Immature natural killer cell (primary cell): Measurements from ENCODE around the gene LRRC17. TPM values are rescaled to one million over a fixed set of nuclear protein-coding genes. Genes with fewer than 3 reads are reported as not detected.

ENCODE experiments used
- DNase-seq, 3 donors: peaks; one replicate each; pipeline ENCODE4 v3.0.0; 2022; ENCODE audit warnings: mixed read lengths in 1 of 3
- H3K27ac Mint-ChIP-seq, 6 donors: one replicate each; pipeline ENCODE4 v1.8.0; 2020; ENCODE audit warnings: mixed read lengths in 6 of 6, mild to moderate bottlenecking in 5 of 6, inconsistent platforms in 4 of 6, moderate library complexity in 3 of 6
- H3K27me3 Mint-ChIP-seq, 3 donors: one replicate each; pipeline ENCODE4 v1.8.0; 2020 to 2021; ENCODE audit warnings: low read depth in 3 of 3, mild to moderate bottlenecking in 3 of 3, mixed read lengths in 3 of 3, moderate library complexity in 3 of 3, inconsistent platforms in 1 of 3
- H3K36me3 Mint-ChIP-seq, 3 donors: one replicate each; pipeline ENCODE4 v1.8.0; 2020; ENCODE audit warnings: mixed read lengths in 3 of 3, inconsistent platforms in 2 of 3, mild to moderate bottlenecking in 2 of 3
- H3K4me1 Mint-ChIP-seq, 2 donors: one replicate each; pipeline ENCODE4 v1.8.0; 2020; ENCODE audit warnings: inconsistent platforms in 2 of 2, mild to moderate bottlenecking in 2 of 2, mixed read lengths in 2 of 2, moderate library complexity in 1 of 2
- H3K4me3 Mint-ChIP-seq, 5 donors: one replicate each; pipeline ENCODE4 v1.8.0; 2020; ENCODE audit warnings: mild to moderate bottlenecking in 5 of 5, mixed read lengths in 5 of 5, inconsistent platforms in 3 of 5, moderate library complexity in 3 of 5
- H3K9me3 Mint-ChIP-seq, 6 donors: one replicate each; pipeline ENCODE4 v1.8.0; 2020; ENCODE audit warnings: mild to moderate bottlenecking in 6 of 6, mixed read lengths in 6 of 6, inconsistent platforms in 4 of 6, moderate library complexity in 3 of 6
- polyA plus RNA-seq, 3 donors: library from polyadenylated mRNA; unstranded; fragments of 300-500 nt; fragmentation: Illumina TruSeq; gene quantifications; one replicate each; pipeline ENCODE4 v1.2.3, GENCODE V29; 2021

Gene LRRC17
- polyA plus RNA-seq, 3 donors from 2014 or later: not detected

DNA sequence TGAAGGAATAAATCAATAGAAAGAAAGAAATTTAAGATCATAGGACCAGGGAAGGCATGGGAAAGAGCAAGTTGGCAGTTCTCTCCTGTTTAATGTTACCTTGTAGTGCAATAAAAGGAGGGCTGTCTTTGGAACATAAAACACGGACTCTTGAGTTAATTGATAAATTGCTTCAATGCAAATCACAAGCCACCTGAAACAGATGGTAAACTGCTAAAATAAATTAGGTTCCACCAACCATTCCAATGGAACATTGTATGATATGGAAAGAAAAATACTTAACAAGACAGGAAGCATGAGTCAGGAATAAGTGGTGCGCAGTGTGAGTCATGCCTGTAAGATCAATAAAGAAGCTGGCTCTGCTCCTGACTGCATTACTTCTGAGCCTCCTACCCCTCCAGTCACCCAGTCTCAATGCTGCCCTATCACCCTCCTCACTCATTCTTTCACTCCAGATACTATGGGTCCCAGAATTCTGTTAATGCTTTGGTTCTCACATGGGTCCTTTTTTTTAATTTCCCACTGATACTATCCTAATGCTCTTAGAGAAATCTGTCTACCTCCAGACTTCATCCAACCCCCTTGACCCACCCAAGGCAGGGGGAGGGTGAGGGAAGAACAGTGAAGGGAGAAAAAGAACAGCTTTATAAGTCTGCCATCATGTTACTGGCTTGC lies 78.9 kb downstream of the LRRC17 start:
- no peaks in the 10 kb centered on the region for H3K4me1 Mint-ChIP-seq
- no peak overlapping the region for H3K27ac Mint-ChIP-seq
- no peak for DNase-seq
- no peak overlapping the region for H3K4me3 Mint-ChIP-seq
- peaks cover 0 to 5% (median 0%) of the 10 kb centered on the region in 6 donors for H3K9me3 Mint-ChIP-seq
- H3K27me3 Mint-ChIP-seq: peaks cover 0 to 5% (median 0%) of the 10 kb centered on the region in 3 donors
- no peaks in the 10 kb centered on the region for H3K36me3 Mint-ChIP-seq

DNA sequence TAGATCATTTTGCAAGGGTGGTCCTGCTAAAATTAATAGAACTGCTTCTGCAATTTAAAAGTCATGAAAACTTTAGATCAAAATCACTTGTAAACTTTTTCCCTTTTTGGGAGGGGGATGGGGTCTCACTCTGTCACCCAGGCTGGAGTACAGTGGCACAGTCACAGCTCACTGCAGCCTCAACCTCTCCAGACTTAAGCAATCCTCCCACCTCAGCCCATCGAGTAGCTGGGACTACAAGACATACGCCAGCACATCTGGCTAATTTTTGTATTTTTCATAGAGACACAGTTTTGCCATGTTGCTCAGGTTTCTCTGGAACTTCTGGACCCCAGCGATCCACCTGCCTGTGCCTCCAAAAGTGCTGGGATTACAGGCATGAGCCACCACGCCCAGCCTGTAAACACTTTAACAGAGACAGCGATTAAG lies 79.7 kb downstream of the LRRC17 start:
- Mint-ChIP-seq H3K9me3 (peaks cover 0 to 5% (median 0%) of the 10 kb centered on the region in 6 donors), H3K27ac (no peak overlapping the region), H3K4me1 (no peaks in the 10 kb centered on the region), H3K27me3 (peaks cover 0 to 5% (median 0%) of the 10 kb centered on the region in 3 donors), H3K4me3 (no peak overlapping the region), H3K36me3 (no peaks in the 10 kb centered on the region)
- DNase-seq: no peak

DNA sequence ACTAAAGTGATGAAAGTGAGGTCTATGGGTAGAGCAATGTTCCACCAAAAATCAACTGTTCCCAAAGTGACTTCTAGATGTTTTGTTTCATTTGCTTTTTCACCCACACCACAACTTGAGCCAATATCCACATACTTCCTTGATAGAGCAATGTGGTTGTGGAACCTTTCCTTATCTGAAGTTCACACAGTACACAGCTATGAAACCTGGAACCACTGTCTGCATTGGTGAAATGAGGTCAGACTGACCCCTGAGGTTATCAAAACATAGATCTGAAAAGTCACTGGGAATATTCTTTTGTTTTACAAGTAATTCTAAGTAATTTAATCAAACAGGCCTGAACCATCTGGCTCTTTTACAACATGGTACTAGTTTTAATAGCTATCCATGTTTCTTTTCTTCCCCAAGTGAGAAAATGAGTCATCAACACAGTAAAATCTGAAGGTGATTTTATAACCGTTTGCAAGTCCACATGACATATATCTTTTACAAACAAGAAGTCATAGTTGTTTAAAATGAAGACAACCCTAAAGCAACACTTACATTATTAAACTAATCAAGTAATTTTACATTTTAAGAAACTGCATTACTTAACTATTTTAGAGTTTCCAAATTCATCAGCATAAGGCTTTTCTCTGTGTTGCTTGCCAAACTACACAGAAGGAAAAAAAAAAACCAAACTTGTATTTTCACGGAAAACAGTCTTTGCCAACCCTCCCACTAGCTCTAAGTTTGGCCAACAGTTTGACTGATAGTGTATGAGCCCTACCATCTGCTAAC lies 80.3 kb downstream of the LRRC17 start:
- Mint-ChIP-seq H3K27ac (no peak overlapping the region), H3K36me3 (no peaks in the 10 kb centered on the region), H3K27me3 (peaks cover 0 to 5% (median 0%) of the 10 kb centered on the region in 3 donors), H3K4me1 (no peaks in the 10 kb centered on the region), H3K4me3 (no peak overlapping the region), H3K9me3 (peaks cover 0 to 5% (median 0%) of the 10 kb centered on the region in 6 donors)
- no peak for DNase-seq

DNA sequence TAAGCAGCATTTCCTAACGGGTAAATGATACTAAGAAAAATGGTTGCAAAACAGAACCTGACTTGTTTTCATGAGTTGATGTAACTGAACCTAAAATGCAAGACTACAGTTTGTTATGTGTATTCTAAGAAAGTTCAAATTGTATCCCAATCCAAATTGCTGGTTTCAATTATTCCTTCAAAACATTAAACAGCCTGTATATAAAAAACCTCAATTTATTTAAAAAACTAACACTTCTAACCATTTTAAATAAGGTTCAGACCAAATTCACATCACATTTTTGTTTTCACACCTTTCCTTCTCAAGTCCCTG lies 80.9 kb downstream of the LRRC17 start:
- H3K27ac Mint-ChIP-seq: no peak overlapping the region
- H3K27me3 Mint-ChIP-seq: peaks cover 0 to 5% (median 0%) of the 10 kb centered on the region in 3 donors
- no peak overlapping the region for H3K4me3 Mint-ChIP-seq
- no peaks in the 10 kb centered on the region for H3K36me3 Mint-ChIP-seq
- H3K4me1 Mint-ChIP-seq: no peaks in the 10 kb centered on the region
- no peak for DNase-seq
- H3K9me3 Mint-ChIP-seq: peaks cover 0 to 5% (median 0%) of the 10 kb centered on the region in 6 donors

DNA sequence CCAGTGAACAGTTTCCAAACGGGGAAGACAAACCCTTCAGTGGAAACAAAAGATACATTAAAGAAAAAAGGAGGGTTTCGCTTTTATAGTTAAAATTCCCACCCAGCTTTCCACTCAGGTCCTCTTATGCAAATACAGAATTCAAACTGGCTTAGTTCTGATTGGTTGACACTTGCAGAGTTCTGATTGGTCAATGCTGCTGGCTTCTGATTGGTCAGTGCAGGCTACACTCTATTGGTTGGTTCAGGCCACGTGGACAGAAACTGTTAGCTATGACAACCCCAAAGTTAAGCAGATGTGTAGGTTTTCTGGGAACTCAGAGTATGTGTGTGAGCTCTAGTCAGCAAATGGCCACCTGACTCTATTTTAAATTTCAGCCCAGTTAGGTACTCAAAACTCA lies 81.8 kb downstream of the LRRC17 start:
- Mint-ChIP-seq H3K4me3 (no peak overlapping the region), H3K27me3 (peaks cover 0 to 3% (median 0%) of the 10 kb centered on the region in 3 donors), H3K9me3 (peaks cover 0 to 4% (median 0%) of the 10 kb centered on the region in 6 donors), H3K27ac (no peak overlapping the region), H3K4me1 (no peaks in the 10 kb centered on the region), H3K36me3 (no peaks in the 10 kb centered on the region)
- no peak for DNase-seq

Other genes starting within 250 kb of the LRRC17 start
- 1 to 10 TPM in 2 of 3 donors, under 1 TPM in 1; 0.95 to 9.8 (median 3.7) TPM for gene POLR2J2, start 241.3 kb upstream of the LRRC17 start, polyA plus RNA-seq
- 10 to 100 TPM in 1 of 3 donors, 1 to 10 TPM in 2; 8.2 to 11.6 (median 8.3) TPM for gene FAM185A, start 164.0 kb upstream of the LRRC17 start, polyA plus RNA-seq
- gene FBXL13, start 161.8 kb downstream of the LRRC17 start, polyA plus RNA-seq: under 1 TPM in 1 of 3 donors, not detected in 2; 0.07 TPM
- 10 to 100 TPM; 35.4 to 37.3 (median 35.8) TPM for gene ARMC10, start 162.1 kb downstream of the LRRC17 start, polyA plus RNA-seq
- gene NAPEPLD, start 236.1 kb downstream of the LRRC17 start, polyA plus RNA-seq: 10 to 100 TPM in 1 of 3 donors, 1 to 10 TPM in 2; 1.4 to 10.2 (median 4.1) TPM